GM12864 (cell line): ENCODE results near the gene PAM16.

ENCODE experiments used
- DNase-seq: peaks from one replicate; pipeline ENCODE4 v3.0.0-alpha.2; 2011; ENCODE audit warnings: low read depth
- H3K4me3 ChIP-seq: 2 replicates; pipeline ENCODE4 v1.5.1; 2011; ENCODE audit warnings: mild to moderate bottlenecking, low read depth, low read length, control low read depth
- CTCF ChIP-seq: IDR thresholded peaks from 2 replicates; pipeline ENCODE4 v1.5.1; 2011; ENCODE audit warnings: low read depth, mild to moderate bottlenecking, moderate library complexity, low read length, control low read depth, inconsistent platforms; ENCODE audit errors: missing control alignments

The PAM16 gene

DNA sequence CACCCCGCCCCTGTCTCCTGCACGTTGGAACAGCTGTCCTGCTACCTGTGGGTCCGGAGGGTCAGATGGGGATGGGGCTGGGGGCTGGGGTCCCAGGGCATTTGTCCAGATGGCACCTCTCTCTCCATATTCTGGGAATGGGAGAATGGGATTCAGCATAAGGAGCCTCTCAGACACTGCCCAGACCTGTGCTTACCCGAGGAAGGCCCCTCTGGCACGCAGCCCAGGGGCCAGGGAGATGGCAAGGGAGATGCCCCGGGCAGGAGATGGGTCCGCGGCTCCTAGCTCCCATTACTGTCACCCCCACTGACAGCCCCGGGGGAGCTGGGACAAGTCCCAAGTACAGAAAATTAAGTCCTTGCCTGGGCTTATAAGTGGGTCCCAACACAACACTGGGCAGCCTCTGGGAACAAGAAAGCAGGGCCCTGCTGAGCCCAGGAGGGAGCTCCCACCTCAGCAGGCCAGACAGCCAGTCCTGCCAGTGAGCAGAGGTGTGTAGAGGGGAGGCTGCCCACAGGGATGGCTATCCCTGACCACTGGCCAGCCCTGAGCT lies 22.3 kb upstream of the PAM16 start:
- no peak for TF ChIP-seq CTCF
- DNase-seq = no peak
- no peak overlapping the region for H3K4me3 ChIP-seq

- no peak for TF ChIP-seq CTCF
- no peak overlapping the region for H3K4me3 ChIP-seq
- no peak for DNase-seq
These were observed 21.6 kb upstream of the PAM16 start for GRCh38 chr16:4372578-4373355.

DNA sequence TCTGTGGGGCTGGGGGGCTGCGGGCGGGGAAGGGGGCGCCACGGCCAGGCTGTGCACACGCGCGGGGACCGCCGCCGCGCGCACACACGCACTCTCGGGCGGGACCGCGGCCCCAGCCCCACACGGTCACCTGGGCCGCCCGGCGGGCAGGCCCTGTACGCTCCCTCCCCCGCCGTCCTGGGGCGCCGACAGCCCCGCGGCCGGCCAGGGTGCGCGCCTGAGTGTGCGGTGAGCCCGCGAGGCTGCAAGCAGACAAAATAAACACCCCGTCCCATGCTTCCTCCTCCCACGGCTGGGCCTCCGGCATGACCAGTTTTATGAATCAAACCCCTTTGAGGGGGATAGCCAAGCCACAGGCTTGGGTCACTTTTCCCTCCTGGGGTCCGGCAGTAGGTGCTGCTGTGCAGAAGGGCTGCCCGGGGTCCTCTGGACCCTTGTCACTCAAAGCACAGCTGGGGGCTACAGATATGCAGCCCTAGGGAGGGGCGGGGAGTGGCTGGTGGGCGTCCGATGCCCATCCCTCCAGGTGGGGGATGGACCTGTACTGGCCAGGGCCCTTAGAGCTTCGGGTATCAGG lies 21.0 kb upstream of the PAM16 start:
- no peak for TF ChIP-seq CTCF
- peak overlapping the region; percentile 29 for H3K4me3 ChIP-seq
- DNase-seq = no peak

- DNase-seq = no peak
- peak within 1 kb of the TSS; percentile 29 for H3K4me3 ChIP-seq
- no peak for TF ChIP-seq CTCF
These were observed 20.4 kb upstream of the PAM16 start, which contains the start of gene VASN for GRCh38 chr16:4371357-4372000. TSS of gene VASN (plus strand) at chr16:4371848. CDS start at chr16:4380878, 9,030 bp downstream.

GRCh38 chr16:4370570-4371356 lies 19.6 kb upstream of the PAM16 start:
- no peak for DNase-seq
- no peak for TF ChIP-seq CTCF
- H3K4me3 ChIP-seq = no peak overlapping the region

DNA sequence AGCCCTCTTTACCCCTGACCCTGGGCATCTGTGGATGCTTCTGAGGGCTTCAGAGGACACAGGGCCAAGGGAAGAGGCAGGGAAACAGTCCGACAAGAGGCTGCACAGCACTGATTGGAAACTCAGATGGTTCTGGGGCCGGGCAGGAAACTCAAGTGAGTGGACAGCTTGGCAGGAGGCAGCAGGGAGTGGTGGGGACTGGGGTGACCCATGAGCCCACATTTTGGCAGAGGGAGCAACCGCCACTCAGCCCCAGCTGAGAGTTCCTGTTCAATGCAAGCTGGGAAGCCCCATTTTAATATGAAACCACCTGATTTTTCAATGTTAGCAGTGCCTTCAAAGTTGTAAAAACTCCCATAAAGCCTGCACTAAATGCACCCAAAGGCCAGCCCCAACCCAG lies 19.0 kb upstream of the PAM16 start:
- TF ChIP-seq CTCF = no peak
- DNase-seq = no peak
- no peak overlapping the region for H3K4me3 ChIP-seq
